H1 (cell line): Measurements from ENCODE around the gene VPS35. TPM values are rescaled to one million over a fixed set of nuclear protein-coding genes. Genes with fewer than 3 reads are reported as not detected.

Source experiments
- CTCF ChIA-PET: fragments of 300-600 bp; sonication (Branson Sonifier 250); formaldehyde crosslinking; loops from one replicate; lab custom pipeline; 2021; ENCODE audit not compliant: partially characterized antibody; lab: Charles Lee
- POLR2A ChIA-PET: fragments of 300-600 bp; sonication (Branson Sonifier 250); formaldehyde crosslinking; loops from one replicate; lab custom pipeline; 2021; ENCODE audit warnings: inconsistent platforms; ENCODE audit not compliant: partially characterized antibody; lab: Charles Lee
- DNase-seq, 2 experiments: peaks; one replicate each; pipeline versions ENCODE4 v3.0.0 to v3.0.0-alpha.2; 2010 to 2022; ENCODE audit warnings: low spot score in 2 of 2, low read depth in 1 of 2, mixed read lengths in 1 of 2
- FAIRE-seq: peaks from 2 replicates; lab custom pipeline; 2011; peaks lifted over from hg19 to GRCh38; lab: Jason Lieb, UNC
- H2AFZ ChIP-seq: 2 replicates; pipeline ENCODE4 v1.8.1; 2012; ENCODE audit warnings: low read length, inconsistent platforms
- H2AK5ac ChIP-seq: 2 replicates; pipeline ENCODE4 v1.6.1; 2013; ENCODE audit warnings: low read depth, low read length
- H2BK120ac ChIP-seq: replicated peaks from 2 replicates; pipeline ENCODE3; 2013; ENCODE audit warnings: low read depth, low read length, inconsistent platforms
- H2BK12ac ChIP-seq: 2 replicates; pipeline ENCODE4 v1.6.1; 2013; ENCODE audit warnings: low read depth, low read length
- H2BK15ac ChIP-seq: 2 replicates; pipeline ENCODE4 v1.6.1; 2013; ENCODE audit warnings: low read length
- H2BK20ac ChIP-seq: 2 replicates; pipeline ENCODE4 v1.6.1; 2013; ENCODE audit warnings: low read length
- H2BK5ac ChIP-seq: 2 replicates; pipeline ENCODE4 v1.6.1; 2013; ENCODE audit warnings: low read depth, low read length
- H3K14ac ChIP-seq: 2 replicates; pipeline ENCODE4 v1.6.1; 2013; ENCODE audit warnings: inconsistent platforms; ENCODE audit not compliant: insufficient read length
- H3K18ac ChIP-seq: 2 replicates; pipeline ENCODE4 v1.6.1; 2013; ENCODE audit warnings: low read length; ENCODE audit errors: extremely low read depth
- H3K23ac ChIP-seq: 2 replicates; pipeline ENCODE4 v1.6.1; 2013; ENCODE audit warnings: inconsistent platforms; ENCODE audit not compliant: insufficient read length
- H3K23me2 ChIP-seq: 2 replicates; pipeline ENCODE4 v1.6.1; 2013; ENCODE audit warnings: low read depth, low read length
- H3K27ac ChIP-seq: 2 replicates; pipeline ENCODE4 v1.6.1; 2011; ENCODE audit warnings: low read depth, low read length, inconsistent platforms
- H3K27me3 ChIP-seq, 4 experiments: replicated peaks in 1 of 4; 1 replicate in 1 of 4; 2 replicates in 3 of 4; pipeline versions ENCODE4 v1.6.1 to v1.8.1; 2011 to 2013; ENCODE audit warnings: low read length in 3 of 4, mild to moderate bottlenecking in 3 of 4, inconsistent platforms in 2 of 4, mixed read lengths in 2 of 4, moderate library complexity in 1 of 4; ENCODE audit not compliant: control insufficient read depth in 3 of 4, insufficient read depth in 3 of 4; ENCODE audit errors: extremely low read depth in 1 of 4
- H3K36me3 ChIP-seq, 4 experiments: 2 replicates each; pipeline versions ENCODE4 v1.6.1 to v1.8.1; 2011 to 2013; ENCODE audit warnings: mild to moderate bottlenecking in 4 of 4, low read length in 3 of 4, moderate library complexity in 2 of 4, control low read depth in 1 of 4, inconsistent platforms in 1 of 4; ENCODE audit not compliant: insufficient read depth in 4 of 4, control insufficient read depth in 2 of 4
- H3K4ac ChIP-seq: replicated peaks from 2 replicates; pipeline ENCODE3; 2013; ENCODE audit warnings: low read length, low read depth, mixed read lengths, inconsistent platforms; ENCODE audit not compliant: insufficient read length
- H3K4me1 ChIP-seq, 4 experiments: replicated peaks in 1 of 4; 1 replicate in 1 of 4; 2 replicates in 3 of 4; pipeline versions ENCODE4 v1.6.1 to v1.8.1; 2011 to 2013; ENCODE audit warnings: low read length in 3 of 4, inconsistent platforms in 2 of 4, mixed read lengths in 1 of 4; ENCODE audit not compliant: insufficient read depth in 4 of 4, control insufficient read depth in 3 of 4
- H3K4me2 ChIP-seq, 2 experiments: 2 replicates each; pipeline versions ENCODE4 v1.6.1 to v1.8.1; 2011 to 2013; ENCODE audit warnings: low read depth in 2 of 2, low read length in 2 of 2, control low read depth in 1 of 2, inconsistent platforms in 1 of 2, mild to moderate bottlenecking in 1 of 2; ENCODE audit not compliant: insufficient read depth in 1 of 2
- H3K4me3 ChIP-seq, 4 experiments: fragments of 200-600, 300-600 bp in 1 of 4; sonication (generic), shearing (Covaris generic), sonication (Bioruptor Twin) in 1 of 4; 2 replicates each; pipeline versions ENCODE4 v1.5.1 to v1.8.1; 2011 to 2016; ENCODE audit warnings: low read length in 4 of 4, low read depth in 3 of 4, control low read depth in 2 of 4, inconsistent platforms in 2 of 4, mild to moderate bottlenecking in 2 of 4, mixed read lengths in 1 of 4, moderate library complexity in 1 of 4; ENCODE audit not compliant: insufficient read depth in 2 of 4; ENCODE audit errors: extremely low read depth in 1 of 4
- H3K56ac ChIP-seq: replicated peaks from 2 replicates; pipeline ENCODE3; 2013; ENCODE audit warnings: low read depth, mild to moderate bottlenecking, mixed read lengths, low read length, inconsistent platforms; ENCODE audit not compliant: insufficient read length
- H3K79me1 ChIP-seq: 2 replicates; pipeline ENCODE4 v1.6.1; 2013; ENCODE audit warnings: low read depth, low read length, control low read depth
- H3K79me2 ChIP-seq, 2 experiments: 2 replicates each; pipeline versions ENCODE4 v1.6.1 to v1.8.1; 2012 to 2013; ENCODE audit warnings: low read length in 2 of 2, mild to moderate bottlenecking in 2 of 2, inconsistent platforms in 1 of 2; ENCODE audit not compliant: insufficient read depth in 2 of 2, control insufficient read depth in 1 of 2
- H3K9ac ChIP-seq, 4 experiments: replicated peaks in 1 of 4; 1 replicate in 1 of 4; 2 replicates in 3 of 4; pipeline versions ENCODE4 v1.6.1 to v1.8.1; 2011 to 2013; ENCODE audit warnings: low read depth in 3 of 4, low read length in 3 of 4, control low read depth in 2 of 4, mild to moderate bottlenecking in 2 of 4, moderate library complexity in 2 of 4, inconsistent platforms in 1 of 4; ENCODE audit errors: extremely low read depth in 1 of 4
- H3K9me3 ChIP-seq, 2 experiments: 2 replicates each; pipeline versions ENCODE4 v1.6.1 to v1.8.1; 2012 to 2013; ENCODE audit warnings: mild to moderate bottlenecking in 2 of 2, moderate library complexity in 2 of 2, control low read depth in 1 of 2, inconsistent platforms in 1 of 2, low read depth in 1 of 2, low read length in 1 of 2, mixed read lengths in 1 of 2; ENCODE audit not compliant: insufficient read depth in 2 of 2
- H4K20me1 ChIP-seq, 2 experiments: replicated peaks in 1 of 2; 2 replicates each; pipeline versions ENCODE3 to v1.8.1; 2011 to 2013; ENCODE audit warnings: inconsistent platforms in 2 of 2, low read length in 2 of 2, mild to moderate bottlenecking in 1 of 2; ENCODE audit not compliant: insufficient read depth in 2 of 2, control insufficient read depth in 1 of 2
- H4K5ac ChIP-seq: 2 replicates; pipeline ENCODE4 v1.6.1; 2013; ENCODE audit warnings: low read length, low read depth, mixed read lengths, inconsistent platforms; ENCODE audit not compliant: insufficient read length
- H4K8ac ChIP-seq: 2 replicates; pipeline ENCODE4 v1.8.0; 2013; ENCODE audit warnings: mild to moderate bottlenecking, moderate library complexity, low read length, inconsistent platforms; ENCODE audit not compliant: insufficient read depth; ENCODE audit errors: extremely low read depth
- H4K91ac ChIP-seq: replicated peaks from 2 replicates; pipeline ENCODE3; 2013; ENCODE audit warnings: low read length, mixed read lengths, inconsistent platforms; ENCODE audit not compliant: insufficient read length
- ATF3 ChIP-seq: IDR thresholded peaks from 2 replicates; pipeline ENCODE4 v1.6.1; 2011; ENCODE audit warnings: low read depth, mild to moderate bottlenecking, low read length; ENCODE audit not compliant: insufficient read depth
- E2F6 ChIP-seq: IDR thresholded peaks from 2 replicates; pipeline ENCODE4 v1.6.1; 2012; ENCODE audit warnings: inconsistent platforms
- GTF2F1 ChIP-seq: IDR thresholded peaks from 2 replicates; pipeline ENCODE4 v1.6.1; 2012; ENCODE audit warnings: low read depth, low read length, improper control_type of control experiment, borderline replicate concordance
- JUN ChIP-seq: IDR thresholded peaks from 2 replicates; pipeline ENCODE4 v1.6.1; 2011; ENCODE audit warnings: low read depth, mild to moderate bottlenecking, improper control_type of control experiment, low read length
- KDM1A ChIP-seq: fragments of 200-600, 300-600 bp; sonication (generic); IDR thresholded peaks from 2 replicates; pipeline ENCODE4 v1.7.1; 2016; ENCODE audit warnings: mild to moderate bottlenecking, low read length, borderline replicate concordance
- POLR2A ChIP-seq, 2 experiments: IDR thresholded peaks; 1 replicate in 1 of 2; 2 replicates in 1 of 2; pipeline ENCODE4 v1.6.1; 2011; ENCODE audit warnings: low read depth in 2 of 2, low read length in 2 of 2, mild to moderate bottlenecking in 2 of 2; ENCODE audit errors: control extremely low read depth in 1 of 2
- RBBP5 ChIP-seq: IDR thresholded peaks from 2 replicates; pipeline ENCODE4 v1.7.1; 2012; ENCODE audit warnings: low read depth, mild to moderate bottlenecking, inconsistent platforms, low read length, moderate library complexity, borderline replicate concordance
- RNF2 ChIP-seq: fragments of 200-900, 300-1000 bp; sonication (generic); IDR thresholded peaks from 2 replicates; pipeline ENCODE4 v1.7.1; 2016; ENCODE audit warnings: borderline replicate concordance, low read depth, mild to moderate bottlenecking, antibody characterized with exemption, low read length; ENCODE audit not compliant: poor library complexity, severe bottlenecking; ENCODE audit errors: missing control alignments
- RXRA ChIP-seq: IDR thresholded peaks from 2 replicates; pipeline ENCODE4 v1.6.1; 2011; ENCODE audit warnings: low read depth, mild to moderate bottlenecking, low read length, moderate library complexity; ENCODE audit not compliant: insufficient read depth
- SP1 ChIP-seq: IDR thresholded peaks from 2 replicates; pipeline ENCODE4 v1.6.1; 2011; ENCODE audit warnings: low read depth, low read length
- SP2 ChIP-seq: IDR thresholded peaks from 2 replicates; pipeline ENCODE4 v1.6.1; 2012; ENCODE audit warnings: mild to moderate bottlenecking, low read length, inconsistent platforms
- SP4 ChIP-seq: IDR thresholded peaks from 2 replicates; pipeline ENCODE4 v1.6.1; 2012; ENCODE audit warnings: low read length, inconsistent platforms
- SRF ChIP-seq: IDR thresholded peaks from 2 replicates; pipeline ENCODE4 v1.6.1; 2011; ENCODE audit warnings: mild to moderate bottlenecking, low read depth, low read length, moderate library complexity
- WGBS, 2 experiments: shearing (Covaris generic) in 1 of 2; methylation state at CpG; one replicate each; pipeline versions ENCODE4 v1.1.6 to v1.1.7; 2013 to 2015; ENCODE audit warnings: low lambda C conversion rate in 2 of 2, mixed read lengths in 2 of 2, inconsistent platforms in 1 of 2, low coverage in 1 of 2, missing lambda C conversion rate in 1 of 2; ENCODE audit not compliant: insufficient replicate concordance in 2 of 2, insufficient coverage in 1 of 2, insufficient read length in 1 of 2; ENCODE audit errors: extremely low coverage in 1 of 2, missing lambda C conversion rate in 1 of 2; 5-methylcytosine and 5-hydroxymethylcytosine counted together
- polyA plus RNA-seq, 7 experiments: library from polyadenylated mRNA; depleted of rRNA in 3 of 7; stranded (reverse) in 5 of 7; unstranded in 2 of 7; fragments of >200 nt in 5 of 7; fragments of 200-250 nt in 2 of 7; gene quantifications; 1 replicate in 5 of 7; 2 replicates in 1 of 7; 4 replicates in 1 of 7; pipeline versions ENCODE4 v1.2.1 to v1.2.3, GENCODE V29; 2011 to 2013; ENCODE audit warnings: missing spikeins in 2 of 7, mixed read lengths in 2 of 7
- total RNA-seq: library from RNA; stranded (reverse); fragmentation: NEBNext Ultra II Directional; extraction: Animal tissue kit (Norgen Biotek cat#: 25700); gene quantifications from 2 replicates; pipeline ENCODE4 v1.2.1, GENCODE V29; 2021

Gene VPS35
- total and polyA plus RNA-seq, 2 of the 8 experiments (the other 6 are each of a cell fraction or from before 2014, with no cell fraction given): 10.3 to 66.9 TPM

- no peak for FAIRE-seq
- no peak for TF ChIP-seq SP1
- no peak for TF ChIP-seq GTF2F1
- TF ChIP-seq RXRA: no peak
- TF ChIP-seq POLR2A (IDR thresholded peaks at IDR 0.05; ENCODE audit: control extremely low read depth in 1 of 2, low read depth in 2 of 2, low read length in 2 of 2): no peak
- TF ChIP-seq SRF: no peak
- TF ChIP-seq ATF3: no peak
- TF ChIP-seq SP4: no peak
- no peak for TF ChIP-seq SP2
- no peak for TF ChIP-seq JUN
- TF ChIP-seq RBBP5: no peak
- no peak for TF ChIP-seq RNF2
- TF ChIP-seq KDM1A: no peak
- TF ChIP-seq E2F6: no peak
Observed at GRCh38 chr16:46695937-46696336, 7.0 kb upstream of the VPS35 start.

More at GRCh38 chr16:46695937-46696336, 7.0 kb upstream of the VPS35 start:
- ChIA-PET POLR2A (interaction anchor here (0.8 to 1.4 kb wide), 2 partner anchors 26 to 89 kb away, joined by 3 read pairs; no protein-coding TSS in a partner anchor), CTCF (interaction anchor here (1.1 to 1.2 kb wide), 2 partner anchors 22 to 62 kb away, joined by 4 read pairs; no protein-coding TSS in a partner anchor)
- H2BK120ac ChIP-seq: no peak overlapping the region
- H2AFZ ChIP-seq: no peak overlapping the region
- no peaks in the 10 kb centered on the region for H3K79me1 ChIP-seq
- H4K8ac ChIP-seq: no peak overlapping the region
- no peak overlapping the region for H3K23ac ChIP-seq
- peaks cover 21 to 78% (median 55%) of the 10 kb centered on the region in 4 experiments for H3K36me3 ChIP-seq
- H3K4me2 ChIP-seq: no peak overlapping the region
- H2BK5ac ChIP-seq: no peak overlapping the region
- H3K9ac ChIP-seq: no peak overlapping the region
- peaks cover 6% of the 10 kb centered on the region in 2 experiments for H4K20me1 ChIP-seq
- no peak overlapping the region for H3K14ac ChIP-seq
- H3K9me3 ChIP-seq: no peaks in the 10 kb centered on the region
- peaks cover 3 to 20% of the 10 kb centered on the region in 2 experiments; a peak in 3 of 4 replicates for H3K79me2 ChIP-seq
- no peak overlapping the region for H2AK5ac ChIP-seq
- no peak overlapping the region for H3K4ac ChIP-seq
- H3K18ac ChIP-seq: no peak overlapping the region
- H3K27me3 ChIP-seq: no peaks in the 10 kb centered on the region
- H2BK20ac ChIP-seq: no peak overlapping the region
- H2BK12ac ChIP-seq: no peak overlapping the region
- no peak overlapping the region for H3K27ac ChIP-seq
- WGBS, 2 experiments: 84% methylated on average over 5 of the region's 5 CpGs; no CpG with 5 or more reads in 1 of the 2 experiments
- peaks cover 0 to 6% (median 3%) of the 10 kb centered on the region in 4 experiments; a peak in 3 of 7 replicates for H3K4me1 ChIP-seq
- H3K4me3 ChIP-seq: no peak overlapping the region
- no peak overlapping the region for H4K91ac ChIP-seq
- no peak overlapping the region for H3K56ac ChIP-seq
- peaks cover 3% of the 10 kb centered on the region; the same call in 1 of the 2 replicates for H3K23me2 ChIP-seq
- H2BK15ac ChIP-seq: no peak overlapping the region
- no peak overlapping the region for H4K5ac ChIP-seq
- no peak for DNase-seq
